Measurements from ENCODE around the gene OGFR. TPM values are rescaled to one million over a fixed set of nuclear protein-coding genes. Genes with fewer than 3 reads are reported as not detected.

Gene OGFR
- total and polyA plus RNA-seq, 12 donors = 9.3 to 157 (median 45.0) TPM

DNA sequence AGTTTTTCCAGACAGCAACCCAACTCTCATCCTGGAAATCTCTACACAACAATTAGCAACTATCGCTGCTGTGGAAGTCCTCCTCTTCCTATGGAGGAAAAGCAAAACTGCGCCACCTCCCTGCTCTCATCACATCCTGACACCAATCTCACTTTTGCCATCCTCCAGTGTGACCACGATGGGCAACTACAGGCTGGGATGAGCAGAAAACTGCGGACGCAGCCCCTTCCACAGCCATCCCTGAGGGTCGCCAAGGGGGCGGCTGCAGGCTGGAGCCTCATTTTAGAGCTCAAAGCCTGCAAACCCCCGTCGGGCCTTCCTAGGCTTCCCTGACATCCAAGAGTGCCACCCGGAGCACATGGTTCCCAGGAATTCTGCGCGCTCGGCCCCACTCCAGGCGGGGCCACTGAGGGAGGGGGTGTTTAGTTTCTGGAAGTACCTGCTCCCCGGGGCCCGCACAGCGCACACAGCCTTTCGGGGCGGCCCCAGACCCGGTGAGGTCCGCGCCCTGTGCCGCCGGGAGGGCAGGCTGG, 55.8 kb downstream of the OGFR start:
- peak overlapping the region in 1 of 4 donors; percentile 65 for H3K4me3 ChIP-seq
- no peak for TF ChIP-seq POLR2A (IDR thresholded peaks at IDR 0.05)
- TF ChIP-seq, protein P1, sequence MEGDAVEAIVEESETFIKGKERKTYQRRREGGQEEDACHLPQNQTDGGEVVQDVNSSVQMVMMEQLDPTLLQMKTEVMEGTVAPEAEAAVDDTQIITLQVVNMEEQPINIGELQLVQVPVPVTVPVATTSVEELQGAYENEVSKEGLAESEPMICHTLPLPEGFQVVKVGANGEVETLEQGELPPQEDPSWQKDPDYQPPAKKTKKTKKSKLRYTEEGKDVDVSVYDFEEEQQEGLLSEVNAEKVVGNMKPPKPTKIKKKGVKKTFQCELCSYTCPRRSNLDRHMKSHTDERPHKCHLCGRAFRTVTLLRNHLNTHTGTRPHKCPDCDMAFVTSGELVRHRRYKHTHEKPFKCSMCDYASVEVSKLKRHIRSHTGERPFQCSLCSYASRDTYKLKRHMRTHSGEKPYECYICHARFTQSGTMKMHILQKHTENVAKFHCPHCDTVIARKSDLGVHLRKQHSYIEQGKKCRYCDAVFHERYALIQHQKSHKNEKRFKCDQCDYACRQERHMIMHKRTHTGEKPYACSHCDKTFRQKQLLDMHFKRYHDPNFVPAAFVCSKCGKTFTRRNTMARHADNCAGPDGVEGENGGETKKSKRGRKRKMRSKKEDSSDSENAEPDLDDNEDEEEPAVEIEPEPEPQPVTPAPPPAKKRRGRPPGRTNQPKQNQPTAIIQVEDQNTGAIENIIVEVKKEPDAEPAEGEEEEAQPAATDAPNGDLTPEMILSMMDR (IDR thresholded peaks at IDR 0.05) = no peak
- intact Hi-C loops (cut with DNase I) = no loop called here
- peak in 1 of 7 donors; percentile 16 for DNase-seq
- H3K9me3 ChIP-seq (replicated peaks in 1 of 3) = no peaks in the 10 kb centered on the region
- no peak overlapping the region for H3K27ac ChIP-seq
- no peaks in the 10 kb centered on the region for H3K27me3 ChIP-seq
- H3K36me3 ChIP-seq (replicated peaks in 1 of 2) = no peaks in the 10 kb centered on the region
- H3K4me1 ChIP-seq (replicated peaks in 1 of 2) = peaks cover 0 to 10% of the 10 kb centered on the region in 2 donors
- 26 to 52% (median 41%) methylated on average over 3 to 24 of the region's 24 CpGs for WGBS, 4 donors

DNA sequence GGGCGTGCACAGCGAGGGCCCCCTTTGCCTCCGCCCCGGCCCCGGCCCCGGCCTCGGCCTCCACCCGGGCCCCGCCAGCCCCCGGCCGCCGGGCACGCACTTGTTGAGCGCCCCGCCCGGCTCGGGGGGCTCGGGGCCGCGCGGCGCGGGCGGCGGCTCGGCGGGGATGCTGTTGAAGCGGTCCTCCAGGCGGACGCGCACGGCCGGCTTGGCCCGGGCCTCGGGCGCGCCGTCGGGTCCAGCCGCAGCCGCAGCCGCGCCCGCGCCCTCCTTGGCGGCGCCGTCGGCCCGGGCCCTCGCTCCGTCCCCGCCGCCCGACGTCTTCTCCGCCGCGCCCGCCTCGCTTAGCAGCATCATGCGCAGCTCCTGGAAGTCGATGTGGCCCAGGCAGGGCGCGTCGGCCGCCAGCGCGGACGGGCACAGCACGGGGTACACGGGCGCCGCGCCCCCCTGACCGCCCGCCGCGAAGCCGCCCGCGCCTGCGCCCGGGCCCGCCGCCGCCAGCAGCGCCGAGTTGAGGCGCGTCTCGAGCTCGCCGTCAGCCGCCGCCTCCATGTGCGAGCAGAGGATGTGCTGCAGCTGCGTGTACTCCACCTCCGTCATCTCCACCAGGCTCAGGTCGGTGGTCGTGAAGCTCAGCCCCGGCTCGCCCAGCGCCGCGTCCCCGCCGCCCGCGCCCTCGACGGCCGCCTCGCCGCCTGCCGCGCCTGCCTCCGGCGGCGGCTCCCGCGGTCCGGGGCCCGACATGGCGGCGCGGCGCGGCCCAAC, 56.5 kb downstream of the OGFR start:
- Histone ChIP-seq H3K27me3 (no peaks in the 10 kb centered on the region), H3K4me3 (peak overlapping the region in 1 of 4 donors; percentile 65), H3K27ac (peak overlapping the region in 1 of 5 donors; percentile 61), H3K36me3 (replicated peaks in 1 of 2) (no peaks in the 10 kb centered on the region), H3K4me1 (replicated peaks in 1 of 2) (peaks cover 0 to 10% of the 10 kb centered on the region in 2 donors), H3K9me3 (replicated peaks in 1 of 3) (no peaks in the 10 kb centered on the region)
- intact Hi-C loops (cut with DNase I) = no loop called here
- TF ChIP-seq, protein P1 (IDR thresholded peaks at IDR 0.05) = peak in 1 of 6 experiments; percentile 5
- no peak for TF ChIP-seq POLR2A (IDR thresholded peaks at IDR 0.05)
- peak in 2 of 7 donors; percentile 26 to 32 for DNase-seq
- WGBS, 4 donors = 1% methylated on average over 105 to 129 of the region's 129 CpGs; no CpG with 5 or more reads in 2 of the 4 donors

DNA sequence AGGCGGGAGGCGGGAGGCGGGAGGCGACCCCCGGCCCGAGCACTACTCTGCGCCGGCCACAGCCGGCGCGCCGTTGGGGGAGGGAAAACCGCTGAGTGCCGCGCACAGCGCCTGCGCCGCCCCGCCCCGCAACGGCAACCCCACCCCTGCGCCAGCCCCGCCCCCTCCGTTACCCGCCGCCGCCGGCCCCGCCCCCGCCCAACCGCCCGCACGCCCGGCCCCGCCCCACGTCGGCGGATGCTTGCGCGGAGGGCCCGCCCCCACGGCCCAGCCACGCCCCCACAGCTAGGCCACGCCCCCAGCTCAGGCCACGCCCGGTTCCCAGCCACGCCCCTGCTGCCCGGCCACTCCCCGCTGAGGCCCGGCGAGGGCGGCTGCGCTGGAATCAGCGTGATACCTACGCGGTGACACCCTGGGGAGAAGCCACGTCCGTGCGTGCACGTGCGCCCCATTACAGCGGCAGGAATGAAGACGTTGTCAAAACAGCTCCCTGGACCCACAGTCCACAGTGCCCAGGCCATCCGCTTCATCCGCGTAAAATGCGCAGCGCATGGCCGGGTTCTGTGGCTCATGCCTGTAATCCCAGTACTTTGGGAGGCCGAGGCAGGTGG, 57.2 kb downstream of the OGFR start, which contains the start of gene TCFL5:
TCFL5 (minus strand) TSS at position 97 of the 611 bp plus-strand sequence. CDS start 152 bp downstream, outside the sequence.
- H3K36me3 ChIP-seq (replicated peaks in 1 of 2) = no peaks in the 10 kb centered on the region
- H3K4me3 ChIP-seq = peak within 1 kb of the TSS in 1 of 4 donors; percentile 65
- DNase-seq = peak; percentile 83 to 93 (median 91)
- peaks cover 0 to 10% of the 10 kb centered on the region in 2 donors for H3K4me1 ChIP-seq (replicated peaks in 1 of 2)
- no peak for TF ChIP-seq POLR2A (IDR thresholded peaks at IDR 0.05)
- TF ChIP-seq, protein P1 (IDR thresholded peaks at IDR 0.05) = no peak
- H3K27ac ChIP-seq = peak within 1 kb of the TSS in 2 of 5 donors; percentile 56 to 61
- H3K27me3 ChIP-seq = no peaks in the 10 kb centered on the region
- intact Hi-C loops (cut with DNase I) = no loop called here
- 10 to 89% (median 26%) methylated on average over 1 to 67 of the region's 70 CpGs for WGBS, 4 donors
- H3K9me3 ChIP-seq (replicated peaks in 1 of 3) = no peaks in the 10 kb centered on the region

Small RNA genes within 50 kb of the gene (small RNA-seq; reads per million reads assigned to genes)
- gene DPH3P1 = 0 reads per million in 2 donors

Other genes with a start within 250 kb of the OGFR start
- 1 to 10 TPM in 8 of 9 donors, under 1 TPM in 1; 0.39 to 8.6 (median 4.7) TPM for gene SLCO4A1, start 162.3 kb upstream of the OGFR start, total RNA-seq
- gene SLCO4A1, start 162.3 kb upstream of the OGFR start, polyA plus RNA-seq = 10 to 100 TPM in 2 of 3 donors, 1 to 10 TPM in 1; 2.9 to 27.0 (median 20.7) TPM
- gene NTSR1, start 96.0 kb upstream of the OGFR start, total RNA-seq = under 1 TPM in 2 of 9 donors, not detected in 7; 0.11 to 0.14 TPM
- gene NTSR1, start 96.0 kb upstream of the OGFR start, polyA plus RNA-seq = under 1 TPM in 1 of 3 donors, not detected in 2; 0.03 TPM
- gene MRGBP, start 8.4 kb upstream of the OGFR start, total RNA-seq = 10 to 100 TPM in 3 of 9 donors, 1 to 10 TPM in 6; 4.3 to 13.1 (median 9.0) TPM
- gene MRGBP, start 8.4 kb upstream of the OGFR start, polyA plus RNA-seq = 10 to 100 TPM in 2 of 3 donors, 1 to 10 TPM in 1; 3.9 to 11.3 (median 10.1) TPM
- 1 to 10 TPM in 4 of 9 donors, under 1 TPM in 5; 0.43 to 4.4 (median 0.88) TPM for gene COL9A3, start 12.2 kb downstream of the OGFR start, total RNA-seq
- 10 to 100 TPM in 2 of 3 donors, under 1 TPM in 1; 0.22 to 27.8 (median 12.1) TPM for gene COL9A3, start 12.2 kb downstream of the OGFR start, polyA plus RNA-seq
- 10 to 100 TPM in 1 of 9 donors, 1 to 10 TPM in 8; 4.5 to 12.0 (median 6.2) TPM for gene TCFL5, start 57.0 kb downstream of the OGFR start, total RNA-seq
- 1 to 10 TPM; 3.5 to 5.8 (median 3.9) TPM for gene TCFL5, start 57.0 kb downstream of the OGFR start, polyA plus RNA-seq
- gene DIDO1, start 121.7 kb downstream of the OGFR start, total RNA-seq = 10 to 100 TPM; 29.8 to 51.3 (median 45.5) TPM
- gene DIDO1, start 121.7 kb downstream of the OGFR start, polyA plus RNA-seq = 10 to 100 TPM; 19.0 to 27.9 (median 23.6) TPM
- gene GID8, start 133.3 kb downstream of the OGFR start, total RNA-seq = 10 to 100 TPM; 17.8 to 38.5 (median 25.0) TPM
- gene GID8, start 133.3 kb downstream of the OGFR start, polyA plus RNA-seq = 10 to 100 TPM in 2 of 3 donors, 1 to 10 TPM in 1; 9.4 to 16.8 (median 10.1) TPM
- gene SLC17A9, start 147.9 kb downstream of the OGFR start, total RNA-seq = 1 to 10 TPM in 7 of 9 donors, under 1 TPM in 2; 0.17 to 4.6 (median 2.8) TPM
- 10 to 100 TPM in 2 of 3 donors, 1 to 10 TPM in 1; 1.2 to 69.1 (median 11.9) TPM for gene SLC17A9, start 147.9 kb downstream of the OGFR start, polyA plus RNA-seq
- gene BHLHE23, start 202.1 kb downstream of the OGFR start, total RNA-seq = not detected
- gene BHLHE23, start 202.1 kb downstream of the OGFR start, polyA plus RNA-seq = not detected

All from adrenal gland (tissue), 12 donors.